GM12878 (cell line): ENCODE data around the gene SPCS1. TPM values are rescaled to one million over a fixed set of nuclear protein-coding genes. Genes with fewer than 3 reads are reported as not detected.
A peak's percentile ranks its signal among the peaks of the same experiment; 100 is the strongest.

Experiments
- ATAC-seq: fragments of 200-7000 bp; cut with Tn5 transposase; 3 replicates; pipeline ENCODE4 v1.9.1; 2020; ENCODE audit warnings: mild to moderate bottlenecking, moderate library complexity
- BruUV-seq: library from RNA; stranded (reverse); fragments of 400-500 nt; replicated peaks from 2 replicates; lab custom pipeline; 2021; lab: Mats Ljungman, UMichigan
- CTCF ChIA-PET: fragments of 300-600 bp; sonication (Branson Sonifier 250); formaldehyde crosslinking; extraction: SDS; loops from one replicate; lab custom pipeline; 2021; ENCODE audit warnings: inconsistent platforms; lab: Yijun Ruan, JAX
- POLR2A ChIA-PET: fragments of 350-600 bp; formaldehyde crosslinking; extraction: SDS; loops from one replicate; lab custom pipeline; 2021; ENCODE audit warnings: inconsistent platforms; lab: Charles Lee
- RAD21 ChIA-PET: fragments of 300-600 bp; sonication (Branson Sonifier 250); formaldehyde crosslinking; loops from one replicate; lab custom pipeline; 2023; ENCODE audit warnings: antibody characterized with exemption; ENCODE audit not compliant: unreplicated experiment; lab: Charles Lee
- SMC1A ChIA-PET: fragments of 300-600 bp; sonication (Branson Sonifier 250); formaldehyde crosslinking; loops from one replicate; lab custom pipeline; 2023; ENCODE audit not compliant: unreplicated experiment, uncharacterized antibody; lab: Charles Lee
- DNase-seq: peaks from one replicate; pipeline ENCODE4 v3.0.0-alpha.2; 2011; ENCODE audit warnings: low read depth, low spot score
- FAIRE-seq: peaks from 3 replicates; lab custom pipeline; 2011; peaks lifted over from hg19 to GRCh38; lab: Jason Lieb, UNC
- H2AFZ ChIP-seq: 2 replicates; pipeline ENCODE4 v1.6.0; 2011; ENCODE audit warnings: low read depth, low read length, control low read depth; ENCODE audit not compliant: control insufficient read depth
- H3K27ac ChIP-seq: 2 replicates; pipeline ENCODE4 v1.5.1; 2011; ENCODE audit warnings: control low read depth; ENCODE audit not compliant: control insufficient read depth, insufficient read depth
- H3K27me3 ChIP-seq, 2 experiments: replicated peaks in 1 of 2; 2 replicates each; pipeline versions ENCODE4 v1.6.0 to v1.6.1; 2011; ENCODE audit warnings: low read length in 1 of 2; ENCODE audit not compliant: control insufficient read depth in 2 of 2, insufficient read depth in 2 of 2
- H3K36me3 ChIP-seq, 2 experiments: 2 replicates each; pipeline ENCODE4 v1.5.1; 2011; ENCODE audit warnings: low read length in 1 of 2; ENCODE audit not compliant: control insufficient read depth in 2 of 2, insufficient read depth in 2 of 2
- H3K4me1 ChIP-seq: 2 replicates; pipeline ENCODE4 v1.6.1; 2011; ENCODE audit warnings: mild to moderate bottlenecking, low read length, moderate library complexity, mixed read lengths; ENCODE audit not compliant: control insufficient read depth, insufficient read depth
- H3K4me2 ChIP-seq: 2 replicates; pipeline ENCODE4 v1.6.0; 2011; ENCODE audit warnings: control low read depth; ENCODE audit not compliant: control insufficient read depth, insufficient read depth
- H3K4me3 ChIP-seq: fragments of 200-600 bp; sonication (generic); 2 replicates; pipeline ENCODE4 v1.5.1; 2016
- H3K79me2 ChIP-seq: 2 replicates; pipeline ENCODE4 v1.6.0; 2011; ENCODE audit warnings: low read length; ENCODE audit not compliant: control insufficient read depth, insufficient read depth
- H3K9ac ChIP-seq: 2 replicates; pipeline ENCODE4 v1.8.0; 2011; ENCODE audit warnings: low read length, control low read depth, mixed read lengths; ENCODE audit not compliant: control insufficient read depth, insufficient read depth
- H3K9me3 ChIP-seq: replicated peaks from 3 replicates; pipeline ENCODE4 v1.5.1; 2011; ENCODE audit warnings: mild to moderate bottlenecking, low read length; ENCODE audit not compliant: control insufficient read depth, insufficient read depth
- H4K20me1 ChIP-seq: 2 replicates; pipeline ENCODE4 v1.6.0; 2011; ENCODE audit not compliant: control insufficient read depth, insufficient read depth
- ATF7 ChIP-seq: fragments of 450-650 bp; IDR thresholded peaks from 2 replicates; pipeline ENCODE4 v1.6.1; 2016; ENCODE audit warnings: low read depth, mild to moderate bottlenecking
- BCL11A ChIP-seq: IDR thresholded peaks from 2 replicates; pipeline ENCODE4 v1.6.1; 2011; ENCODE audit warnings: low read depth, low read length
- CHD1 ChIP-seq: IDR thresholded peaks from 2 replicates; pipeline ENCODE4 v1.6.1; 2012; ENCODE audit warnings: low read depth, low read length, improper control_type of control experiment
- CHD4 ChIP-seq: fragments of 200-600 bp; sonication (generic); IDR thresholded peaks from 2 replicates; pipeline ENCODE4 v1.6.1; 2016; ENCODE audit warnings: mild to moderate bottlenecking
- FOXM1 ChIP-seq: IDR thresholded peaks from 2 replicates; pipeline ENCODE4 v1.6.1; 2012; ENCODE audit warnings: low read depth, mild to moderate bottlenecking, inconsistent platforms, low read length, moderate library complexity
- JUNB ChIP-seq: IDR thresholded peaks from 2 replicates; pipeline ENCODE4 v1.6.1; 2016; ENCODE audit warnings: antibody characterized with exemption, mild to moderate bottlenecking
- KDM1A ChIP-seq: fragments of 200-600 bp; sonication (generic); IDR thresholded peaks from 2 replicates; pipeline ENCODE4 v1.6.1; 2016; ENCODE audit warnings: borderline replicate concordance
- MEF2B ChIP-seq: fragments of 450-650 bp; IDR thresholded peaks from 2 replicates; pipeline ENCODE4 v1.6.1; 2018; ENCODE audit warnings: mild to moderate bottlenecking, moderate library complexity; ENCODE audit not compliant: partially characterized antibody, poor library complexity, severe bottlenecking
- RBBP5 ChIP-seq: fragments of 200-600 bp; sonication (generic); conservative IDR thresholded peaks from 2 replicates; pipeline ENCODE4 v1.6.1; 2016
- SMAD5 ChIP-seq: IDR thresholded peaks from 2 replicates; pipeline ENCODE4 v1.6.1; 2016; ENCODE audit warnings: antibody characterized with exemption, low read depth
- ZNF207 ChIP-seq: fragments of 450-650 bp; IDR thresholded peaks from 2 replicates; pipeline ENCODE4 v1.6.1; 2014; ENCODE audit warnings: antibody characterized with exemption, mild to moderate bottlenecking, borderline replicate concordance
- ZNF274 ChIP-seq: IDR thresholded peaks from one replicate; pipeline ENCODE4 v1.8.0; 2011; ENCODE audit not compliant: insufficient read length, insufficient read depth
- ZNF622 ChIP-seq: fragments of 450-650 bp; IDR thresholded peaks from 2 replicates; pipeline ENCODE4 v1.6.1; 2017; ENCODE audit warnings: mild to moderate bottlenecking, inconsistent platforms
- WGBS: methylation state at CpG from one replicate; pipeline ENCODE4 v1.1.6; 2016; ENCODE audit warnings: low lambda C conversion rate; ENCODE audit not compliant: insufficient replicate concordance, insufficient coverage; ENCODE audit errors: missing lambda C conversion rate; 5-methylcytosine and 5-hydroxymethylcytosine counted together
- in situ Hi-C: fragments of 300-500 bp; cut with MboI; formaldehyde crosslinking; loops from 9 replicates; pipeline ENCODE4 v1.14.3; 2018; ENCODE audit warnings: mixed read lengths
- intact Hi-C: fragments of 100-400 bp; cut with micrococcal nuclease; formaldehyde crosslinking; loops from one replicate; pipeline ENCODE4 v1.14.2; 2022; ENCODE audit not compliant: unreplicated experiment
- polyA plus RNA-seq, 11 experiments: library from polyadenylated mRNA; depleted of rRNA in 4 of 11; unstranded in 6 of 11; stranded (reverse) in 5 of 11; fragments of >200 nt; fragmentation: Nextera tagmentation in 4 of 11; fragmentation: Illumina TruSeq in 1 of 11; extraction: Ambion mirVana in 4 of 11; extraction: Trizol in 1 of 11; gene quantifications; 1 replicate in 1 of 11; 2 replicates in 10 of 11; pipeline versions ENCODE4 v1.2.1 to v1.2.3, GENCODE V29; 2011 to 2016; ENCODE audit warnings: inconsistent platforms in 2 of 11, missing spikeins in 2 of 11, low read depth in 1 of 11
- total RNA-seq, 4 experiments: library from RNA; depleted of rRNA in 3 of 4; stranded (reverse); fragments of >200 nt in 3 of 4; fragmentation: Illumina TruSeq in 1 of 4; extraction: Trizol in 1 of 4; gene quantifications; 2 replicates each; pipeline versions ENCODE4 v1.2.1 to v1.2.3, GENCODE V29; 2013 to 2021
- TF ChIP-seq, protein P1 (sequence below), 3 experiments: IDR thresholded peaks in 2 of 3; conservative IDR thresholded peaks in 1 of 3; 2 replicates each; pipeline ENCODE4 v1.5.1; 2011; ENCODE audit warnings: low read depth in 3 of 3, low read length in 3 of 3, mild to moderate bottlenecking in 3 of 3, control low read depth in 2 of 3, moderate library complexity in 2 of 3, inconsistent platforms in 1 of 3, mixed read lengths in 1 of 3; ENCODE audit not compliant: control insufficient read depth in 2 of 3, insufficient read depth in 1 of 3; ENCODE audit errors: extremely low read depth in 1 of 3

SPCS1 gene
- total and polyA plus RNA-seq, 10 of the 15 experiments (the other 5 are each of a cell fraction or from before 2014, with no cell fraction given): 107 to 994 (median 233) TPM

DNA sequence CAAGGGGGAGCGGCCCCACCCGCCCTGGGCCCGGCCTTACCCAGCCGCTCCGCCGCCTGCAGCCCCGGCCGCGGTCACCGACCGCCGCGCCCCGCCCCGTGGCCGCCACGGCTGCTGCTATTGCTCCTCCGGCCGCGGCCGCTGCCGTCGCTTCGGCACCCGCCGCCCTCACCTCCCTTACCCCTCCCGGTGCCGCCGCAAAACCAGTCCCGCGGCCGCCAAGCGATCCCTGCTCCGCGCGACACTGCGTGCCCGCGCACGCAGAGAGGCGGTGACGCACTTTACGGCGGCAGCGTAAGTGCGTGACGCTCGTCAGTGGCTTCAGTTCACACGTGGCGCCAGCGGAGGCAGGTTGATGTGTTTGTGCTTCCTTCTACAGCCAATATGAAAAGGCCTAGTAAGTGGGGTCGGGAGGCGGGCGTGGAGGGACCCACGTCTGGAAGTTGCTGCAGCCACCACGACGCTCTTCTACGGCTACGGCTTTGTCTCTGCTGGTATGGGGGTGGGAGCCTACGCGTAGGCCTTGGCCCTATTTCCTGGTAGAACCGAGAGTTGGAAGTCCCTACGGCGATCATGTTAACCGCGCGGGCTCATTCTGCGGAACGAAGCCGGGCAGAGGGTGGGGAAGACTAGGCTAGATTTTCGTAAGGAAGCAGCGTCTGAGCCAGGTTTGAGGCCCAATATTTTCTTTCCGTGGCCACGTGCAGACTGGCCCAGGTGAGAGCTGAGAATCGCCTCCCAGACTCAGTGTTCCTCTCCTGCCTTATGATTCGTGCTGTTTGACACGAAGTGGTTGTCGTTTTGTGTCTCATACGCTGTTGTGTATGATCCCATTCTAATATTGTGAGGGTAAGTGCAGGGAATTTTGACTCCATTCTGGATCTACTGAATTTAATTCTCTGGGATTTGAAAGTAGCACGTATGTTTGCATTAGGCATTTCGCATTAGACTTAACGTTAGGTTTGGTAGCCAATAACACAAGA lies 19.9 kb upstream of the SPCS1 start, which contains the start of the genes GNL3 and PBRM1 (continued):
- TF ChIP-seq MEF2B (peak; percentile 46), RBBP5 (no peak), CHD4 (no peak), ATF7 (peak; percentile 37; the same call in 1 of the 2 replicates), SMAD5 (peak; percentile 95), JUNB (no peak), CHD1 (no peak), BCL11A (no peak), KDM1A (no peak), FOXM1 (no peak), ZNF622 (no peak)

DNA sequence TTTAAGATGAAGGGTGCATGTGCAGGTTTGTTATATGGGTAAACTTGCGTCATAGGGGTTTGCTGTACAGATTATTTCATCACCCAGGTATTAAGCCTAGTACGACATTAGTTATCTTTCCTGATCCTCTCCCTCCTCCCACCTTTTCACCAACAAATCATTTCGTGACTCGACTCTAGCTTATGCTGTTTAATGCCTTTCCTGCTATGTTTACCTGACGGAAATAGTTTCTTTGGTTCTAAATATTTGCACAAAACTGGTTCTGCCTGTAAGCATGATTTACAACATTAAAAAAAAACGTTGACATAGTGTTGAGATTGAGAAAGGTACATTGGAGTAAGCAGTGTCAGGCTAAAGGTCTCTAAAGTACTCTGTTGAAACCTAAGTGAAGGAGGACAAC lies 17.6 kb upstream of the SPCS1 start:
- peaks cover 17% of the 10 kb centered on the region for H3K4me1 ChIP-seq
- H3K27ac ChIP-seq: no peak overlapping the region
- ChIA-PET CTCF (no interaction called here), POLR2A (interaction anchor here (4.0 to 4.1 kb wide), 2 partner anchors 8 to 16 kb away, joined by 15 to 20 read pairs; partner anchors contain the start of genes GLT8D1 and SPCS1), SMC1A (no interaction called here), RAD21 (interaction anchor here (1.6 kb wide), 1 partner anchor 9 kb away, joined by 4 read pairs; no protein-coding TSS in a partner anchor)
- no peaks in the 10 kb centered on the region for H4K20me1 ChIP-seq
- ATAC-seq (no peak), DNase-seq (no peak), FAIRE-seq (no peak)
- intact Hi-C loops: loop anchor here (10.0 kb wide), 1 partner anchor 233 kb away; the partner anchor contains the start of genes NISCH and TNNC1
- in situ Hi-C loops: no loop called here
- H3K9me3 ChIP-seq: no peaks in the 10 kb centered on the region
- peak overlapping the region; percentile 91; the same call in 1 of the 2 replicates for H3K4me3 ChIP-seq
- peaks cover 16 to 51% of the 10 kb centered on the region in 2 experiments for H3K36me3 ChIP-seq
- H3K27me3 ChIP-seq: no peaks in the 10 kb centered on the region
- BruUV-seq: no TSS peak
- WGBS: 78% methylated on average over 6 of the region's 6 CpGs
- no peak overlapping the region for H3K9ac ChIP-seq
- H2AFZ ChIP-seq: no peak overlapping the region
- H3K79me2 ChIP-seq: peaks cover 76% of the 10 kb centered on the region
- TF ChIP-seq ZNF207: no peak
- TF ChIP-seq ZNF274: no peak
- TF ChIP-seq, protein P1, sequence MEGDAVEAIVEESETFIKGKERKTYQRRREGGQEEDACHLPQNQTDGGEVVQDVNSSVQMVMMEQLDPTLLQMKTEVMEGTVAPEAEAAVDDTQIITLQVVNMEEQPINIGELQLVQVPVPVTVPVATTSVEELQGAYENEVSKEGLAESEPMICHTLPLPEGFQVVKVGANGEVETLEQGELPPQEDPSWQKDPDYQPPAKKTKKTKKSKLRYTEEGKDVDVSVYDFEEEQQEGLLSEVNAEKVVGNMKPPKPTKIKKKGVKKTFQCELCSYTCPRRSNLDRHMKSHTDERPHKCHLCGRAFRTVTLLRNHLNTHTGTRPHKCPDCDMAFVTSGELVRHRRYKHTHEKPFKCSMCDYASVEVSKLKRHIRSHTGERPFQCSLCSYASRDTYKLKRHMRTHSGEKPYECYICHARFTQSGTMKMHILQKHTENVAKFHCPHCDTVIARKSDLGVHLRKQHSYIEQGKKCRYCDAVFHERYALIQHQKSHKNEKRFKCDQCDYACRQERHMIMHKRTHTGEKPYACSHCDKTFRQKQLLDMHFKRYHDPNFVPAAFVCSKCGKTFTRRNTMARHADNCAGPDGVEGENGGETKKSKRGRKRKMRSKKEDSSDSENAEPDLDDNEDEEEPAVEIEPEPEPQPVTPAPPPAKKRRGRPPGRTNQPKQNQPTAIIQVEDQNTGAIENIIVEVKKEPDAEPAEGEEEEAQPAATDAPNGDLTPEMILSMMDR (IDR thresholded peaks at IDR 0.05 in 2 of 3, conservative IDR thresholded peaks at IDR 0.05 in 1 of 3; ENCODE audit: control insufficient read depth in 2 of 3, extremely low read depth in 1 of 3, insufficient read depth in 1 of 3, low read depth in 3 of 3, low read length in 3 of 3): no peak
- peak overlapping the region; percentile 95 for H3K4me2 ChIP-seq
